ENCODE results near the gene CXXC5. TPM values are rescaled to one million over a fixed set of nuclear protein-coding genes. Genes with fewer than 3 reads are reported as not detected.
"Not testable (repeated sequence)": the region's sequence is repeated elsewhere in the genome, so short reads cannot be mapped to it uniquely, and the experiment has no call there.

CXXC5 gene
- polyA plus RNA-seq (ENCODE audit: insufficient read length in 4 of 4) = 100 to 1,000 TPM; 219 to 241 (median 229) TPM

- no peak for DNase-seq (ENCODE audit: low read depth in 4 of 4, low spot score in 3 of 4)
Observed at GRCh38 chr5:139648205-139649081, at the start of gene CXXC5. TSS of gene CXXC5 (plus strand) at chr5:139648349. CDS start at chr5:139680524, 32,175 bp downstream.

- not testable (repeated sequence) for DNase-seq (ENCODE audit: low read depth in 4 of 4, low spot score in 3 of 4)
Observed at GRCh38 chr5:139598601-139598965, 49.6 kb upstream of the CXXC5 start.

GRCh38 chr5:139600336-139600949 is 47.7 kb upstream of the CXXC5 start:
- DNase-seq (ENCODE audit: low read depth in 4 of 4, low spot score in 3 of 4) = no peak

GRCh38 chr5:139601429-139601828 is 46.7 kb upstream of the CXXC5 start:
- no peak for DNase-seq (ENCODE audit: low read depth in 4 of 4, low spot score in 3 of 4)

GRCh38 chr5:139601948-139602347 is 46.2 kb upstream of the CXXC5 start:
- not testable (repeated sequence) for DNase-seq (ENCODE audit: low read depth in 4 of 4, low spot score in 3 of 4)

DNA sequence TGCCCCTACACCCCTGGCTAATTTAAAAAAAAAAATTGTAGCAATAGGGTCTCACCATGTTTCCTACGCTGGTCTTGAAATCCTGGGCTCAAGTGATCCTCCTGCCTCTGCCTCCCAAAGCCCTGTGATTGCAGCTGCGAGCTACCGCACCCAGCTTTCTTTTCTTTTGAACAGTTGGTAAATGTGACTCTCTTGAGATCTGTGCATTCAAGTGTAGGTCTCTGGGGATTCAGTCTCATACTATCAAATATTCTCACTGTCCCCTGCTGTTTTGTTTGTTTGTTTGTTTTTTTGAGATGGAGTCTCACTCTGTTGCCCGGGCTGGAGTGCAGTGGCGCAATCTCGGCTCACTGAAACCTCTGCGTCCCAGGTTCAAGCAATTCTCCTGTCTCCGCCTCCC is 42.3 kb upstream of the CXXC5 start:
- no peak for DNase-seq (ENCODE audit: low read depth in 4 of 4, low spot score in 3 of 4)

DNA sequence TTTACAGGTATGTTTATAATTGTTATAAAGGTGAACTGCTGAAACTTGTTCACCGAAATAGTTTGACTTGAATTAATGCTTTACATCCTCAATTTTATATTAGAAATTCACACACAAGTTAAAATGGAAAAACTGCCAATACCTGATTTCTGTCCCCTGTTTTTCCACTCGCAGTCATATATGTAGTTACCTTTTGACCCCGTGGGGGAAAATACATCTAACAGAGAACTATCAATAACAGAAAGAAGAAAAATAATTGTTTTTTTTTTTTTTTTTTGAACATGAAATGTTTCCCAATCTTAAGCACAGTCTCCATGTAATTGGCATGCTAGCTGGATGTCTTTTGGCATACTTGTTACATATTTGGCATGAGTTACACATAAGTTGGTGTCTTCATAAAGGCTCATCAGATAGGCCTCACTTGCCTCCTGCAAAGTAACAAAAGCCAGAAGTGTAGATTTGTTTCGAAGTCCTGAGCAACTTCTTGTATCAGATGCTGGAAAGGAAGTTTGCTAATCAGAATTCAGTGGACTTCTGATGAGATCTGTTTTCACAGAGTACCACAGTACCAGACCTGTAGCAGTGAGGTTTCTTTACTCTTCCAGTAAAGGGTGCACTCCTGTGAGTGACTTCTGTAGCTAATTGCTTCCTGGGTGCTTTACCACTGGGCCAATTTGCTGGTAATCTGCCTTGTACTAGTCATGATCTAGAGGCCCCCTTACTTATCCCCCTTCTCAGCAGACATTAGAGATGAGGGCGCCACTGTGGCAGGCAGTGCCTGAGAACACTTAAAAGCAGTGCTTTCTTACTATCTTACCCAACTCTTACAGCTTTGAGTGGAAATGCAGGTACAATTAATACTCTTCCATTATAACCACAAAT is 36.2 kb upstream of the CXXC5 start:
- no peak for DNase-seq (ENCODE audit: low read depth in 4 of 4, low spot score in 3 of 4)

DNA sequence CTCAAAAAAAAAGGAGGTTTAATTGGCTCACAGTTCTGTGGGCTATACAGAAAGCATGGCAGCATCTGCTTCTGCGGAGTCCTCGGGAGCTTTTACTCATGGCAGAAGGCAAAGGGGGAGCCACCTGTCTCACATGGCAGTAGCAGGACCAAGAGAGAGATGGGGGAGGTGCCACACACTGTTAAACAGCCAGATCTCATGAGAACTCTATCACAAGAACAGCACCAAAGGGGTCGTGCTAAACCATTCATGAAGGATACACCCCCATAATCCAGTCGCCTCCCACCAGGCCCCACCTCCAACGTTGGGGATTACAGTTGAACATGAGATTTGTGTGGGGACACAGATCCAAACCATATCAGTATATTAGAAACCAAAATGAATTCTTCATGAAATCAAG is 28.3 kb upstream of the CXXC5 start:
- no peak for DNase-seq (ENCODE audit: low read depth in 4 of 4, low spot score in 3 of 4)

DNA sequence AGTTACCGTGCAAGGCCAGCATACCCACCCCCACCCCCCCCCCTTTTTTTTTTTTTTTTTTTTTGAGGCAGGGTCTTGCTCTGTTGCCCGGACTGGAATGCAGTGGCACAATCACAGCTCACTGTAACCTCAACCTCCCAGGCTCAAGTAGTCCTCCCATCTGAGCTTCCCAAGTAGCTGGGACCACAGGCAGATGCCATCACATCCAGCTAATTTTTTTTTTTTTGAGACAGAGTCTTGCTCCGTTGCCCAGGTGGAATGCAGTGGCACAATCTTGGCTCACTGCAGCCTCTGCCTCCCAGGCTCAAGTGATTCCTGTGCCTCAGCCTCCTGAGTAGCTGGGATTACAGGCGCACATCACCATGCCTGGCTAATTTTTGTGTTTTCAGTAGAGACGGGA is 22.8 kb upstream of the CXXC5 start:
- not testable (repeated sequence) for DNase-seq (ENCODE audit: low read depth in 4 of 4, low spot score in 3 of 4)

- DNase-seq (ENCODE audit: low read depth in 4 of 4, low spot score in 3 of 4) = no peak
Observed at GRCh38 chr5:139630855-139631254, 17.3 kb upstream of the CXXC5 start.

GRCh38 chr5:139631520-139632165 is 16.5 kb upstream of the CXXC5 start:
- DNase-seq (ENCODE audit: low read depth in 4 of 4, low spot score in 3 of 4) = no peak

DNA sequence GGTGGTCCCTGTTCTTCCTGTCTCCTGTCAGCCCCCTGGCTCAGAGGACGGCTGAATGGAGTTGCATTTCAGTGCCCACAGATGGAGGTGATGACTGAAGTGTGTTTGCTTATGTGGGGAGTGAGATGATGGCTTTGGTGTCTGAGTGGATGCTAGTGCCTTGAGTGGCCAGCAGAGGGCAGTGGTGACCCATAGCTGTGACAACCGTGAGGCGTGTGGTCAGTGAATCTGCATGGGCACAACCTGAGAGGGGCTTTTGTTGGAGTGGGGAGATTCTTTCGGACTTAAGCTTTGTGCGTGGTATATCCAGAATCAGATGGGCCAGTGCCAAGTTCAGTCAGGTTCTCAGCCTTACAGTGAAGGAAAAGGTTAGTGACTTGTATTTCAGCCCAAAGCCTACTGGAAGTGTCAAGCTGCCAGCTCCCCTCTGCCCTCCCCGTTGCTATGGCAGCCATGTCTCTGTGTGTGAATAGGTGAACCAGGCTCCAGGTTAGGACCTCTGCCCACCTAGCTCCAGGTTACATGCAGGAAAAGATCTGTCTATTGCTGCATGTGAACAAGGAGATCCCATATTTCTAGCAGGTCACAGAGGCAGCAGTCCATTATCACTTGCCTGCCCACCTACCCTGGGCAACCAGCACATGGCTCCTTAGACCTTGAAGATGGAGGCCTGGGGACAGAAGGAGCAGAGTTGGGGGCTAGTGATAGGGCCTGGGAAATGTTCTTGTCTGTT is 14.7 kb upstream of the CXXC5 start:
- no peak for DNase-seq (ENCODE audit: low read depth in 4 of 4, low spot score in 3 of 4)

- no peak for DNase-seq (ENCODE audit: low read depth in 4 of 4, low spot score in 3 of 4)
Observed at GRCh38 chr5:139634028-139634325, 14.2 kb upstream of the CXXC5 start.

GRCh38 chr5:139634541-139634940 is 13.6 kb upstream of the CXXC5 start:
- DNase-seq (ENCODE audit: low read depth in 4 of 4, low spot score in 3 of 4) = no peak

- no peak for DNase-seq (ENCODE audit: low read depth in 4 of 4, low spot score in 3 of 4)
Observed at GRCh38 chr5:139635191-139635590, 13.0 kb upstream of the CXXC5 start.

GRCh38 chr5:139635606-139636206 is 12.4 kb upstream of the CXXC5 start:
- DNase-seq (ENCODE audit: low read depth in 4 of 4, low spot score in 3 of 4) = no peak

DNA sequence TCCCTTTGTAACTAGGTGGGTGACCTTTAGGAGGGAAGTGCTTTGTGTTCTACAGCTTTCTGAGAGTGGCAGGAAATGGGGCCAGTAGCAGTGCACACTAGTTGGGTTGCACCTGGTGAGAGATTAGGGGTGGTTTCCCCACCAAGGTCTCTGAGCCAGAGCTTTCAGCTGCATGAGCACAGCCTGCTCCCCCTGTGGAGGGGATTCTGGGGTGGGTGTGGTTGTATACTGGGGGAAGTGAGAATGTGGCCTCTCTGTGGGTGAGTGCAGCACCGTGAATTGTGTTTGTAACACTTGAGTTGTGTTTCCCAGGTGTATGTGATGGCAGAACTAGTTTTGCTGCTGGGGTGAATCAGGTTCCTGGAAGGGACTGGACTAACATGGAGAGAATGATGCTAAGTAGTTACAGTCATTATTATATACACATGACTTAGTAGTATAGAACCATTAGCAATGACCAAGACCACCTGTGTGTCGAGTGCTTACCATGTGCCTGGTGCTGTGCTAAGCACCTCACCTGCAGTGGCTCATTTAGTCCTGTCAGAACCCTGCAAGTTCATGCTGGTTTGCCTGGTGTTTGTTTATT is 11.8 kb upstream of the CXXC5 start:
- DNase-seq (ENCODE audit: low read depth in 4 of 4, low spot score in 3 of 4) = no peak

- DNase-seq (ENCODE audit: low read depth in 4 of 4, low spot score in 3 of 4) = no peak
Observed at GRCh38 chr5:139636975-139637408, 11.2 kb upstream of the CXXC5 start.

DNA sequence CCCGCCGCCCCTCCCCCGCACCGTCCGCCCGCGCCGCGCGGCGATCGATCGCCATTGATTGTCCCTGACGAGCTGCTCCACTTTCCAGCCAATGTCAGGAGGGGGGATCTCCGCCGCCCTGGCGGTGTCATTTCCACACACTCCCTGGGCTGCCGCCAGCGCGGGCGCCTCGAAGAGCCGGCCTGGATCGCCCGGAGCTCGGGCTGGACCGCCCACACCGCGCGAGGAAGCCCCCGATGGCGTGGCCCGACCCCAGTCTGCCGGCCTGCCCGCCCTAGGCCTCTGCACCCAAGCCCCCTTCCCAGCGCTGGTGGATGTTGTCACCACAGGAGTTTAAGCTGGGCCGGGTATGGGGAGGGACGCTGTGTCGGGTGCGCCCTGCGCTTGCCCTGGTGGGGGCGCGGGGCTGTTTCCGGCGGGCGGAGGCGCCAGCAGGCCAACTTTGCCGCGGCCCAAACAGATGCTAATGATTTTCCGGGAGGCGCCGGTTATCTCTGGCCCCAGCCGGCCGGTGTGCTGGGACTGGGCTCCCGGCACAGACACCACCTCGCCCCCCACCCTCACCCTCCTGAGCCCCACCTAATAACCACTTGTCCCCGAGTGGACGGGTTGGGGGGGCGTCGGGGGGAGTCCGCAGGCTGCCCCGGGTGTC is 10.6 kb upstream of the CXXC5 start:
- DNase-seq (ENCODE audit: low read depth in 4 of 4, low spot score in 3 of 4) = no peak
